Measurements from ENCODE around the gene PEF1. TPM values are rescaled to one million over a fixed set of nuclear protein-coding genes. Genes with fewer than 3 reads are reported as not detected.
A peak's percentile ranks its signal among the peaks of the same experiment; 100 is the strongest.

Gene PEF1
- total and polyA plus RNA-seq, 9 donors: 31.7 to 65.2 (median 58.2) TPM

DNA sequence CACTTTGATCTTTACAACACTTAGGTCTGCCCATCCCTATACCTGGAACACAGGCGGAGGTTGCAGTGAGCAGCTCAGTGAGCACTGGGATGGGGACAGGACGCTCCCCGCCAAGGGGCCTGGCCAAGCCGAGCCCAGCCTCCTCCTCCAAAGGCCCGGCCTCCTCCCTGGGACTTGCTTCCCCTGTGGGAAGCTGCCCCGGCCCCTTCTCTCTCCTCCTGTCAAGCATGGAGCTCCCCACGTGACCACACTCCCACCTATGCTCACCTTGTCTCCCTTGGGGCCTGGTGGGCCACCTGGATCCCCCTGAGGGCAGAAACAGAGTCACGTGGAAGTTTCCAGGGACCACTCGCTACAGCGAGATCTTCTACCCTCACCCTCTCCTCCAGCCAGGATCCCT, 46.2 kb upstream of the PEF1 start:
- Histone ChIP-seq H3K27ac (no peak overlapping the region), H3K36me3 (no peaks in the 10 kb centered on the region), H3K27me3 (no peaks in the 10 kb centered on the region), H3K4me3 (no peak overlapping the region), H3K4me1 (ENCODE audit: insufficient read depth) (peaks cover 16% of the 10 kb centered on the region), H3K9me3 (no peaks in the 10 kb centered on the region)
- DNase-seq: no peak
- 76 to 92% (median 81%) methylated on average over 10 of the region's 10 CpGs for WGBS, 3 donors
- intact Hi-C loops (cut with DNase I): no loop called here
- TF ChIP-seq EP300 (IDR thresholded peaks at IDR 0.05): no peak
- no peak for TF ChIP-seq CTCF (IDR thresholded peaks at IDR 0.05)
- TF ChIP-seq POLR2A (IDR thresholded peaks at IDR 0.05): no peak

- no peaks in the 10 kb centered on the region for H3K36me3 ChIP-seq
- H3K27ac ChIP-seq: peak overlapping the region in 1 of 2 donors; percentile 81
- WGBS, 3 donors: 79 to 85% (median 81%) methylated on average over 6 of the region's 6 CpGs
- DNase-seq: no peak
- H3K9me3 ChIP-seq: no peaks in the 10 kb centered on the region
- no peak overlapping the region for H3K4me3 ChIP-seq
- no peaks in the 10 kb centered on the region for H3K27me3 ChIP-seq
- TF ChIP-seq EP300 (IDR thresholded peaks at IDR 0.05): no peak
- intact Hi-C loops (cut with DNase I): no loop called here
- peaks cover 16% of the 10 kb centered on the region for H3K4me1 ChIP-seq (ENCODE audit: insufficient read depth)
Observed at GRCh38 chr1:31689854-31690253, 45.2 kb upstream of the PEF1 start.

- intact Hi-C loops (cut with DNase I): no loop called here
- WGBS, 3 donors: 67 to 79% (median 75%) methylated on average over 2 of the region's 2 CpGs
- no peaks in the 10 kb centered on the region for H3K27me3 ChIP-seq
- DNase-seq: no peak
- TF ChIP-seq CTCF (IDR thresholded peaks at IDR 0.05) (no peak), EP300 (IDR thresholded peaks at IDR 0.05) (no peak), POLR2A (IDR thresholded peaks at IDR 0.05) (no peak)
- peaks cover 16% of the 10 kb centered on the region for H3K4me1 ChIP-seq (ENCODE audit: insufficient read depth)
- H3K4me3 ChIP-seq: no peak overlapping the region
- no peaks in the 10 kb centered on the region for H3K9me3 ChIP-seq
- H3K27ac ChIP-seq: peak overlapping the region in 1 of 2 donors; percentile 81
- no peaks in the 10 kb centered on the region for H3K36me3 ChIP-seq
Observed at GRCh38 chr1:31689379-31689778, 44.7 kb upstream of the PEF1 start.

GRCh38 chr1:31688233-31688918, 43.7 kb upstream of the PEF1 start:
- no peaks in the 10 kb centered on the region for H3K36me3 ChIP-seq
- intact Hi-C loops (cut with DNase I): no loop called here

More at GRCh38 chr1:31688233-31688918, 43.7 kb upstream of the PEF1 start:
- TF ChIP-seq EP300 (IDR thresholded peaks at IDR 0.05) (no peak), POLR2A (IDR thresholded peaks at IDR 0.05) (no peak), CTCF (IDR thresholded peaks at IDR 0.05) (no peak)
- 13 to 26% (median 14%) methylated on average over 8 of the region's 8 CpGs for WGBS, 3 donors
- DNase-seq: peak; percentile 70 to 82 (median 73)
- H3K9me3 ChIP-seq: no peaks in the 10 kb centered on the region
- no peaks in the 10 kb centered on the region for H3K27me3 ChIP-seq
- H3K27ac ChIP-seq: peak overlapping the region in 1 of 2 donors; percentile 81
- H3K4me3 ChIP-seq: no peak overlapping the region
- peaks cover 16% of the 10 kb centered on the region for H3K4me1 ChIP-seq (ENCODE audit: insufficient read depth)

Data from ovary (tissue), 9 donors.